ENCODE measurements around the gene CHFR. TPM values are rescaled to one million over a fixed set of nuclear protein-coding genes. Genes with fewer than 3 reads are reported as not detected.

The CHFR gene, protein sequence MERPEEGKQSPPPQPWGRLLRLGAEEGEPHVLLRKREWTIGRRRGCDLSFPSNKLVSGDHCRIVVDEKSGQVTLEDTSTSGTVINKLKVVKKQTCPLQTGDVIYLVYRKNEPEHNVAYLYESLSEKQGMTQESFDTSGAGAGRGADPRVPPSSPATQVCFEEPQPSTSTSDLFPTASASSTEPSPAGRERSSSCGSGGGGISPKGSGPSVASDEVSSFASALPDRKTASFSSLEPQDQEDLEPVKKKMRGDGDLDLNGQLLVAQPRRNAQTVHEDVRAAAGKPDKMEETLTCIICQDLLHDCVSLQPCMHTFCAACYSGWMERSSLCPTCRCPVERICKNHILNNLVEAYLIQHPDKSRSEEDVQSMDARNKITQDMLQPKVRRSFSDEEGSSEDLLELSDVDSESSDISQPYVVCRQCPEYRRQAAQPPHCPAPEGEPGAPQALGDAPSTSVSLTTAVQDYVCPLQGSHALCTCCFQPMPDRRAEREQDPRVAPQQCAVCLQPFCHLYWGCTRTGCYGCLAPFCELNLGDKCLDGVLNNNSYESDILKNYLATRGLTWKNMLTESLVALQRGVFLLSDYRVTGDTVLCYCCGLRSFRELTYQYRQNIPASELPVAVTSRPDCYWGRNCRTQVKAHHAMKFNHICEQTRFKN
- 17.1 to 22.6 TPM (median 21.6 TPM) in 5 replicates for total RNA-seq (2022; extraction: Qiagen RNA extraction)

GRCh38 chr12:132887513-132888351 lies at the start of gene CHFR:
TSS of gene CHFR (minus strand) at chr12:132887605. CDS start at chr12:132887328, 277 bp downstream.

GRCh38 chr12:132828706-132829534 lies 58.5 kb downstream of the CHFR start, which contains the start of gene GOLGA3:
TSS of gene GOLGA3 (minus strand) at chr12:132828869. CDS start at chr12:132822128, 6,741 bp downstream.

Other genes with a start within 250 kb of the CHFR start
- 40.4 to 48.6 TPM (median 43.5 TPM) in 5 replicates for gene POLE, start 200.3 kb downstream of the CHFR start, total RNA-seq (2022; extraction: Qiagen RNA extraction)
- gene PXMP2, start 200.0 kb downstream of the CHFR start, total RNA-seq (2022; extraction: Qiagen RNA extraction), result 20.9 to 32.0 TPM (median 31.5 TPM) in 5 replicates
- gene PGAM5, start 176.8 kb downstream of the CHFR start, total RNA-seq (2022; extraction: Qiagen RNA extraction), result 42.4 to 60.3 TPM (median 57.7 TPM) in 5 replicates
- 70.2 to 80.7 TPM (median 79.7 TPM) in 5 replicates for gene ANKLE2, start 125.8 kb downstream of the CHFR start, total RNA-seq (2022; extraction: Qiagen RNA extraction)
- gene GOLGA3, start 58.7 kb downstream of the CHFR start, total RNA-seq (2022; extraction: Qiagen RNA extraction), result 18.9 to 24.4 TPM (median 22.3 TPM) in 5 replicates
- gene ZNF605, start 68.7 kb upstream of the CHFR start, total RNA-seq (2022; extraction: Qiagen RNA extraction), result 2.5 to 4.3 TPM (median 3.6 TPM) in 5 replicates
- gene ZNF26, start 98.8 kb upstream of the CHFR start, total RNA-seq (2022; extraction: Qiagen RNA extraction), result 7.4 to 11.1 TPM (median 7.6 TPM) in 5 replicates
- gene ZNF84, start 149.9 kb upstream of the CHFR start, total RNA-seq (2022; extraction: Qiagen RNA extraction), result 10.7 to 18.0 TPM (median 12.4 TPM) in 5 replicates
- 8.5 to 10.7 TPM (median 10.0 TPM) in 5 replicates for gene ZNF140, start 193.3 kb upstream of the CHFR start, total RNA-seq (2022; extraction: Qiagen RNA extraction)
- 0.28 to 0.44 TPM (median 0.41 TPM) in 5 replicates for gene ZNF891, start 242.7 kb upstream of the CHFR start, total RNA-seq (2022; extraction: Qiagen RNA extraction)
- 0.99 to 2.1 TPM (median 1.2 TPM) in 5 replicates for gene ZNF10, start 243.0 kb upstream of the CHFR start, total RNA-seq (2022; extraction: Qiagen RNA extraction)

Measured in A549 treated with CORT108297 at 1 μM for 4 hours (cell line).